A673 (cell line): ENCODE results near the gene MEIOC.

ENCODE experiments used
- EZH2 ChIP-seq: fragments of 200-600 bp; sonication (generic); IDR thresholded peaks from 2 replicates; pipeline ENCODE4 v1.6.1; 2017; ENCODE audit warnings: borderline replicate concordance, low read depth, mild to moderate bottlenecking, mixed read lengths, antibody characterized with exemption, low read length; ENCODE audit not compliant: poor library complexity, severe bottlenecking
- TF ChIP-seq, protein P1 (sequence below): fragments of 300-800, 200-600 bp; sonication (generic); conservative IDR thresholded peaks from 2 replicates; pipeline ENCODE4 v1.5.1; 2017; ENCODE audit warnings: low read depth, mild to moderate bottlenecking, antibody characterized with exemption, low read length, moderate library complexity, mixed read lengths

DNA sequence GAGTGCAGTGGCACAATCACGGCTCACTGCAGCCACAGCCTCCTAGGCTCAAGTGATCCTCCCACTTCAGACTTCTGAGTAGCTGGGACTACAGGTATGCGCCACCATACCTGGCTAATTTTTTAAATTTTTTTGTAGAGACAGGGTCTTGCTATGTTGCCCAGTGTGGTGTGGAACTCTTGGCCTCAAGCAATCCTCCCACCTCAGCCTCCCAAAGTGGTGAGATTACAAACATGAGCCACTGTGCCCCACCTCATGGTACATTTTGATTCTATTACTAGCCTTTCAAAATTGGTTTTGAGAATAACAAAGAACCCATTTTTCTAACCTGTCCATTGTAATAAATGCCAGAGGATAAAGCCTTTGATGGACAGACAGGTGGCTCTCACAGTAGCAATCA lies 31.9 kb downstream of the MEIOC start:
- TF ChIP-seq, protein P1, sequence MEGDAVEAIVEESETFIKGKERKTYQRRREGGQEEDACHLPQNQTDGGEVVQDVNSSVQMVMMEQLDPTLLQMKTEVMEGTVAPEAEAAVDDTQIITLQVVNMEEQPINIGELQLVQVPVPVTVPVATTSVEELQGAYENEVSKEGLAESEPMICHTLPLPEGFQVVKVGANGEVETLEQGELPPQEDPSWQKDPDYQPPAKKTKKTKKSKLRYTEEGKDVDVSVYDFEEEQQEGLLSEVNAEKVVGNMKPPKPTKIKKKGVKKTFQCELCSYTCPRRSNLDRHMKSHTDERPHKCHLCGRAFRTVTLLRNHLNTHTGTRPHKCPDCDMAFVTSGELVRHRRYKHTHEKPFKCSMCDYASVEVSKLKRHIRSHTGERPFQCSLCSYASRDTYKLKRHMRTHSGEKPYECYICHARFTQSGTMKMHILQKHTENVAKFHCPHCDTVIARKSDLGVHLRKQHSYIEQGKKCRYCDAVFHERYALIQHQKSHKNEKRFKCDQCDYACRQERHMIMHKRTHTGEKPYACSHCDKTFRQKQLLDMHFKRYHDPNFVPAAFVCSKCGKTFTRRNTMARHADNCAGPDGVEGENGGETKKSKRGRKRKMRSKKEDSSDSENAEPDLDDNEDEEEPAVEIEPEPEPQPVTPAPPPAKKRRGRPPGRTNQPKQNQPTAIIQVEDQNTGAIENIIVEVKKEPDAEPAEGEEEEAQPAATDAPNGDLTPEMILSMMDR = no peak
- no peak for TF ChIP-seq EZH2
